PC-3 (cell line): ENCODE measurements around the gene NFAT5.

Experiments used
- EZH2 ChIP-seq: fragments of 300-600 bp; sonication (generic); IDR thresholded peaks from one replicate; pipeline ENCODE4 v1.6.1; 2017; ENCODE audit warnings: antibody characterized with exemption, mild to moderate bottlenecking, low read length; ENCODE audit not compliant: unreplicated experiment
- EZH2phosphoT487 ChIP-seq: fragments of 300-600 bp; sonication (generic); IDR thresholded peaks from 2 replicates; pipeline ENCODE4 v1.6.1; 2018; ENCODE audit warnings: mild to moderate bottlenecking, antibody characterized with exemption, low read length, borderline replicate concordance
- TF ChIP-seq, protein P1 (sequence below): fragments of 300-600 bp; sonication (generic); conservative IDR thresholded peaks from 2 replicates; pipeline ENCODE4 v1.5.1; 2017; ENCODE audit warnings: antibody characterized with exemption, low read depth, mild to moderate bottlenecking, low read length

DNA sequence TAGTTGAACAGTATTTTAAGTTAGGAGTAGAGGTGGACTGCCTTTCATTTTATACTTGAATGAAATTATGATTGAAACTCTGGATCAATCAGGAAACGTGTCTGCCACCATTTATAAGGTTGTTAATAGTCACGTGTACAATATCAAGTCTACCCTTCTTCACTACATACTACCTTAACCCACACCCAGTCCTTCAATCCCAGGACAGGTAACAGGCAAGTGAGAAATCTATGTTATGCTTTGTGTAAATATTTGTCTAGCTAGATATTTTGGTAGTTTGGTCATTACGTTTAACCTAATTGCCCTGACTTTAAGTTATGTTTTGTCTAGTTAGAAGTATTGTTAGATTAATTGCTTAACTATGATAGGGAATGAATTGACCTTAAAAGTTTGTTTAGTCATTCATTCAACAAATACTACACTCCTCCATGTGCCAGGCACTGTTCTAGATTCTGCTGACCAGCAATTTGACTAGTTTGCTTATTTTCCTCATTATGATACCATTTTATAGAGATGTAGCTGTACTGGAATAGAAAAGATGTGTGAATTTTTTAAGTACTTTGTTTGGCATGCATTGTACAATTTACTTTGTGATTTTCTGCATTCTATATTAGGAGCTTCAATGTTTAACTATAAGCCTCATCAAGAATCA lies 88.6 kb downstream of the NFAT5 start:
- TF ChIP-seq, protein P1, sequence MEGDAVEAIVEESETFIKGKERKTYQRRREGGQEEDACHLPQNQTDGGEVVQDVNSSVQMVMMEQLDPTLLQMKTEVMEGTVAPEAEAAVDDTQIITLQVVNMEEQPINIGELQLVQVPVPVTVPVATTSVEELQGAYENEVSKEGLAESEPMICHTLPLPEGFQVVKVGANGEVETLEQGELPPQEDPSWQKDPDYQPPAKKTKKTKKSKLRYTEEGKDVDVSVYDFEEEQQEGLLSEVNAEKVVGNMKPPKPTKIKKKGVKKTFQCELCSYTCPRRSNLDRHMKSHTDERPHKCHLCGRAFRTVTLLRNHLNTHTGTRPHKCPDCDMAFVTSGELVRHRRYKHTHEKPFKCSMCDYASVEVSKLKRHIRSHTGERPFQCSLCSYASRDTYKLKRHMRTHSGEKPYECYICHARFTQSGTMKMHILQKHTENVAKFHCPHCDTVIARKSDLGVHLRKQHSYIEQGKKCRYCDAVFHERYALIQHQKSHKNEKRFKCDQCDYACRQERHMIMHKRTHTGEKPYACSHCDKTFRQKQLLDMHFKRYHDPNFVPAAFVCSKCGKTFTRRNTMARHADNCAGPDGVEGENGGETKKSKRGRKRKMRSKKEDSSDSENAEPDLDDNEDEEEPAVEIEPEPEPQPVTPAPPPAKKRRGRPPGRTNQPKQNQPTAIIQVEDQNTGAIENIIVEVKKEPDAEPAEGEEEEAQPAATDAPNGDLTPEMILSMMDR: no peak
- TF ChIP-seq EZH2phosphoT487 (no peak), EZH2 (no peak)
